Activated T-helper 2 cell treated with anti-CD3 and anti-CD28 coated beads, Interferon-gamma antibody, Interleukin-2, Interleukin-4, amounts not matched to agents 10 μg/mL and 5 μg/mL and 100 μg/mL, durations not matched to agents 14 hours and 24 hours and 36 hours (primary cell): ENCODE measurements around the gene PNMA8A. TPM values are rescaled to one million over a fixed set of nuclear protein-coding genes. Genes with fewer than 3 reads are reported as not detected.

ENCODE experiments used
- DNase-seq: peaks from one replicate; pipeline ENCODE4 v3.0.0; 2021; ENCODE audit warnings: low spot score
- H3K27ac Mint-ChIP-seq: one replicate; pipeline ENCODE4 v1.8.0; 2021; ENCODE audit warnings: mixed read lengths
- H3K27me3 Mint-ChIP-seq: one replicate; pipeline ENCODE4 v1.8.0; 2021; ENCODE audit warnings: low read depth, mixed read lengths
- H3K36me3 Mint-ChIP-seq: one replicate; pipeline ENCODE4 v1.8.0; 2021; ENCODE audit warnings: low read depth, mixed read lengths
- H3K4me1 Mint-ChIP-seq: one replicate; pipeline ENCODE4 v1.8.0; 2021; ENCODE audit warnings: low read depth, mixed read lengths
- H3K4me3 Mint-ChIP-seq: one replicate; pipeline ENCODE4 v1.8.0; 2021; ENCODE audit warnings: low read depth, mild to moderate bottlenecking, moderate library complexity, mixed read lengths
- H3K9me3 Mint-ChIP-seq: one replicate; pipeline ENCODE4 v1.8.0; 2021; ENCODE audit warnings: mixed read lengths
- intact Hi-C: fragments of 100-400 bp; cut with micrococcal nuclease; formaldehyde crosslinking; loops from one replicate; pipeline ENCODE4 v1.15.1; 2023
- total RNA-seq: library from RNA; stranded (reverse); gene quantifications from 2 replicates; pipeline ENCODE4 v1.2.3, GENCODE V29; 2022

PNMA8A gene
- total RNA-seq, 1 donor from 2014 or later = not detected

- no peak overlapping the region for H3K4me3 Mint-ChIP-seq
- H3K9me3 Mint-ChIP-seq = no peaks in the 10 kb centered on the region
- no peak overlapping the region for H3K27ac Mint-ChIP-seq
- peaks cover 3% of the 10 kb centered on the region for H3K4me1 Mint-ChIP-seq
- intact Hi-C loops = no loop called here
- peaks cover 66% of the 10 kb centered on the region for H3K27me3 Mint-ChIP-seq
- DNase-seq = no peak
- H3K36me3 Mint-ChIP-seq = no peaks in the 10 kb centered on the region
These were observed 17.2 kb upstream of the PNMA8A start for GRCh38 chr19:46488551-46488950.

GRCh38 chr19:46487802-46488445, 16.6 kb upstream of the PNMA8A start:
- Mint-ChIP-seq H3K27ac (no peak overlapping the region), H3K4me1 (peaks cover 3% of the 10 kb centered on the region), H3K36me3 (no peaks in the 10 kb centered on the region), H3K27me3 (peaks cover 64% of the 10 kb centered on the region), H3K9me3 (no peaks in the 10 kb centered on the region), H3K4me3 (no peak overlapping the region)
- DNase-seq = peak; percentile 66
- intact Hi-C loops = loop anchor here (1.0 to 2.0 kb wide), 3 partner anchors 86 to 207 kb away; no protein-coding TSS in a partner anchor

GRCh38 chr19:46487178-46487801, 15.9 kb upstream of the PNMA8A start:
- no peaks in the 10 kb centered on the region for H3K36me3 Mint-ChIP-seq
- no peaks in the 10 kb centered on the region for H3K9me3 Mint-ChIP-seq
- H3K4me3 Mint-ChIP-seq = no peak overlapping the region
- no peak overlapping the region for H3K27ac Mint-ChIP-seq
- DNase-seq = no peak
- intact Hi-C loops = loop anchor here (1.0 to 2.0 kb wide), 3 partner anchors 85 to 206 kb away; no protein-coding TSS in a partner anchor
- peaks cover 3% of the 10 kb centered on the region for H3K4me1 Mint-ChIP-seq
- peaks cover 67% of the 10 kb centered on the region for H3K27me3 Mint-ChIP-seq

DNA sequence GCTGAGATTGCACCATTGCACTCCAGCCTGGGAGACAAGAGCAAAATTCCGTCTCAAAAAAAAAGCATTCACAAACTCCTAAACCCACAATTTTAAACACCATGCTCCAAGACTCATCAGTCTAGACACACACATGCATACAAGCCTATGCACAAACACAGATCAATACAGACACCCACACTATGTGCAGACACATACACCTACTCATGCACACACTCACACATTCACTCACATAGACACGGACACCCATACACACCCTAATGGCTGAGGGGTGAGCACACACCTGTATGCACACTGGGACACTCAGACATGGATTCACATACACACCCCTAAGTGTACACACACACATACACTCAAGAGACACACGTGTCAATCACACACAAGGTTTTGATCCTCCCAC, 15.0 kb upstream of the PNMA8A start:
- Mint-ChIP-seq H3K4me1 (peaks cover 3% of the 10 kb centered on the region), H3K4me3 (no peak overlapping the region), H3K27me3 (peaks cover 62% of the 10 kb centered on the region), H3K9me3 (no peaks in the 10 kb centered on the region), H3K36me3 (no peaks in the 10 kb centered on the region), H3K27ac (no peak overlapping the region)
- DNase-seq = no peak
- intact Hi-C loops = loop anchor here (2.0 kb wide), 2 partner anchors 92 to 206 kb away; no protein-coding TSS in a partner anchor

GRCh38 chr19:46484656-46485055, 13.3 kb upstream of the PNMA8A start:
- Mint-ChIP-seq H3K9me3 (no peaks in the 10 kb centered on the region), H3K4me1 (no peaks in the 10 kb centered on the region), H3K27ac (no peak overlapping the region), H3K4me3 (no peak overlapping the region), H3K36me3 (no peaks in the 10 kb centered on the region), H3K27me3 (peaks cover 53% of the 10 kb centered on the region)
- DNase-seq = no peak
- intact Hi-C loops = no loop called here

GRCh38 chr19:46482631-46483030, 11.3 kb upstream of the PNMA8A start:
- intact Hi-C loops = no loop called here
- H3K4me3 Mint-ChIP-seq = no peak overlapping the region
- H3K36me3 Mint-ChIP-seq = no peaks in the 10 kb centered on the region
- H3K9me3 Mint-ChIP-seq = no peaks in the 10 kb centered on the region
- no peak for DNase-seq
- H3K27me3 Mint-ChIP-seq = peaks cover 44% of the 10 kb centered on the region
- peaks cover 2% of the 10 kb centered on the region for H3K4me1 Mint-ChIP-seq
- H3K27ac Mint-ChIP-seq = no peak overlapping the region

DNA sequence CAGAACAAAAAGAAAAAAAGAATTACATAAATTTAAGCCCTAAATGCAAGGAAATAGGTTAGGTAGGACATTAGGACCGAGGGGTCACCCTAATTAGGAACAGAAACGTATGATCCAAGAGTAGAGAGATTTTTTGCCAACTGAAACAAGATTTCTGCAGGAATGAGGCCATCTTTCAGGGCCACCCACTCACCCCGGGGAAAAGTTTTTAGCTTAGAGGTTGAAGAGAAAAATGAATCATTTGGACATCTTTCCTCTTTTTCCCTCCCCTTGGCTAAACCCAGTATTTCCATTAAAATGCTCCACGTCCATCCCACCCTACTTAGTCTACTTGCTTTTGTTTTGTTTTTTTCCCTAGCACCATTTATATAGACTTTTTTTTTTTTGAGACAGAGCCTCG, 10.6 kb upstream of the PNMA8A start:
- Mint-ChIP-seq H3K9me3 (no peaks in the 10 kb centered on the region), H3K36me3 (no peaks in the 10 kb centered on the region), H3K27me3 (peaks cover 40% of the 10 kb centered on the region), H3K4me1 (peaks cover 2% of the 10 kb centered on the region), H3K4me3 (no peak overlapping the region), H3K27ac (no peak overlapping the region)
- no peak for DNase-seq
- intact Hi-C loops = no loop called here

DNA sequence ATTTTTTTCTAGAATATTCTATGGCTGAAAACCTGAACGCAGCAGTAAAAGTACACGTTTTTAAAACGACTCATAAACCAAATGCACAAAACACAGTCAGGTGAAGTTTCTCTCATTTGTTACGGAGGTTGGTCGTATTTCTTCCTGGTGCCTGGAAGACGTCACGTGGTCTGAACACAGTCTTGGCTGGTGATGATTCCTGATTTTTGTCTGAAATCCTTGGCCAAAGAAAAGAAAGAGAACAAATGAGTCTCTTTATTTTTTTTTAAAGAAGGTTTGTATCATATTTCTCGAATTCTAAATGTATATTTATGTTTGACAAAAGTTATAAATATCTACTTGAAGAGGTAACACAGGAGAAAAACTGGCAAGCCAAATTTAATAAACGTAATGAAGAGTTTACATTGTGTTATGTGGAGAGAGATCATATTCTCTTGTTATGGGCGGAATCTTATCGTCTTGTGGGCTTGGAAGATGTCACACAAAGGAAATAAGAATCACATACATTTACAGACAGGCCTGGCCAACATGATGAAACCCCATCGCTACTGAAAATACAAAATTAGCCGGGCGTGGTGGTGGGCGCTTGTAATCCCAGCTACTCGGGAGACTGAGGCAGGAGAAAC, 10.0 kb upstream of the PNMA8A start:
- Mint-ChIP-seq H3K9me3 (no peaks in the 10 kb centered on the region), H3K4me1 (peaks cover 2% of the 10 kb centered on the region), H3K36me3 (no peaks in the 10 kb centered on the region), H3K4me3 (no peak overlapping the region), H3K27me3 (peaks cover 34% of the 10 kb centered on the region), H3K27ac (no peak overlapping the region)
- no peak for DNase-seq
- intact Hi-C loops = no loop called here

GRCh38 chr19:46480415-46480814, 9.1 kb upstream of the PNMA8A start:
- intact Hi-C loops = no loop called here
- no peak overlapping the region for H3K4me3 Mint-ChIP-seq
- H3K9me3 Mint-ChIP-seq = no peaks in the 10 kb centered on the region
- no peak overlapping the region for H3K27ac Mint-ChIP-seq
- no peak for DNase-seq
- H3K36me3 Mint-ChIP-seq = no peaks in the 10 kb centered on the region
- peaks cover 29% of the 10 kb centered on the region for H3K27me3 Mint-ChIP-seq
- H3K4me1 Mint-ChIP-seq = peaks cover 2% of the 10 kb centered on the region

GRCh38 chr19:46478356-46478986, 7.1 kb upstream of the PNMA8A start:
- peaks cover 2% of the 10 kb centered on the region for H3K4me1 Mint-ChIP-seq
- H3K27ac Mint-ChIP-seq = no peak overlapping the region
- no peaks in the 10 kb centered on the region for H3K36me3 Mint-ChIP-seq
- no peaks in the 10 kb centered on the region for H3K9me3 Mint-ChIP-seq
- no peak for DNase-seq
- no peak overlapping the region for H3K4me3 Mint-ChIP-seq
- intact Hi-C loops = no loop called here
- peaks cover 34% of the 10 kb centered on the region for H3K27me3 Mint-ChIP-seq

- no peak for DNase-seq
- intact Hi-C loops = no loop called here
- H3K27ac Mint-ChIP-seq = no peak overlapping the region
- H3K27me3 Mint-ChIP-seq = peaks cover 38% of the 10 kb centered on the region
- H3K4me3 Mint-ChIP-seq = no peak overlapping the region
- H3K36me3 Mint-ChIP-seq = no peaks in the 10 kb centered on the region
- peaks cover 2% of the 10 kb centered on the region for H3K4me1 Mint-ChIP-seq
- H3K9me3 Mint-ChIP-seq = no peaks in the 10 kb centered on the region
These were observed 4.6 kb upstream of the PNMA8A start for GRCh38 chr19:46475986-46476385.

GRCh38 chr19:46474211-46474610, 2.8 kb upstream of the PNMA8A start:
- no peaks in the 10 kb centered on the region for H3K36me3 Mint-ChIP-seq
- intact Hi-C loops = no loop called here
- no peaks in the 10 kb centered on the region for H3K9me3 Mint-ChIP-seq
- no peak for DNase-seq
- H3K4me1 Mint-ChIP-seq = peaks cover 2% of the 10 kb centered on the region
- no peak overlapping the region for H3K27ac Mint-ChIP-seq
- no peak overlapping the region for H3K4me3 Mint-ChIP-seq
- H3K27me3 Mint-ChIP-seq = peaks cover 41% of the 10 kb centered on the region

DNA sequence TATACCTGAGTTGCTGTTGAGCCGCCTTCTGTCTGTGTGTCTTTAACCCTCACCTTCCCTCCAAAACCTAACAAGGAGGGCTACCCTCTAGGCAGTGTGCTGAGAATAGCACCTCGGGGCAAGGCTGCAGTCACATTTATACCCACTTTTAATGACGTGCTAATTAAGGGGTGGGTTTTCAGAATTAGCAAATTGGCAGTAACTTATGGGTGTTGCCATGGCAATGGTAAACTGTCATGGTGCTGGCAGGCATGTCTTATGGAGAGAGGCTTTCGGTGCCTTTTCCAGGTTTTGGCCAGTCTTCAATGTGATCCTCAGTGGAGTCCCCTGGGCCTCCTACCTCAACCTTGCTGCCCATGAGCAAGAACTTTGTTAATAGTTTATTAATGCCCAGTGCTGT, 1.2 kb upstream of the PNMA8A start:
- Mint-ChIP-seq H3K27me3 (peaks cover 39% of the 10 kb centered on the region), H3K4me3 (no peak overlapping the region), H3K27ac (no peak overlapping the region), H3K4me1 (no peaks in the 10 kb centered on the region), H3K9me3 (no peaks in the 10 kb centered on the region), H3K36me3 (no peaks in the 10 kb centered on the region)
- DNase-seq = no peak
- intact Hi-C loops = no loop called here
